Astrocyte (in vitro differentiated cells and primary cell): Measurements from ENCODE around the gene ATP10A. TPM values are rescaled to one million over a fixed set of nuclear protein-coding genes. Genes with fewer than 3 reads are reported as not detected.

Experiments used
- DNase-seq: peaks from one replicate; pipeline ENCODE4 v3.0.0-alpha.2; 2010; ENCODE audit warnings: low read depth
- FAIRE-seq: peaks from 2 replicates; lab custom pipeline; 2011; peaks lifted over from hg19 to GRCh38; lab: Jason Lieb, UNC
- H2AFZ ChIP-seq: 2 replicates; pipeline ENCODE4 v1.6.0; 2012; ENCODE audit warnings: low read depth, low read length, inconsistent platforms
- H3K27ac ChIP-seq: 2 replicates; pipeline ENCODE4 v1.5.1; 2011; ENCODE audit warnings: low read depth, low read length, inconsistent platforms
- H3K27me3 ChIP-seq: 2 replicates; pipeline ENCODE4 v1.6.0; 2011; ENCODE audit warnings: low read length, inconsistent platforms; ENCODE audit not compliant: insufficient read depth
- H3K36me3 ChIP-seq: 2 replicates; pipeline ENCODE4 v1.5.1; 2011; ENCODE audit warnings: low read length, inconsistent platforms; ENCODE audit not compliant: insufficient read depth
- H3K4me1 ChIP-seq: 2 replicates; pipeline ENCODE4 v1.5.1; 2011; ENCODE audit warnings: low read length, inconsistent platforms; ENCODE audit not compliant: insufficient read depth
- H3K4me2 ChIP-seq: 2 replicates; pipeline ENCODE4 v1.6.0; 2012; ENCODE audit warnings: low read length, inconsistent platforms
- H3K4me3 ChIP-seq: 2 replicates; pipeline ENCODE4 v1.5.1; 2011; ENCODE audit warnings: low read depth, mild to moderate bottlenecking, low read length, inconsistent platforms; ENCODE audit not compliant: insufficient read depth
- H3K79me2 ChIP-seq: 2 replicates; pipeline ENCODE4 v1.6.0; 2012; ENCODE audit warnings: mild to moderate bottlenecking, low read length, inconsistent platforms; ENCODE audit not compliant: insufficient read depth
- H3K9ac ChIP-seq: 2 replicates; pipeline ENCODE4 v1.6.0; 2012; ENCODE audit warnings: mild to moderate bottlenecking, low read length, inconsistent platforms
- H3K9me3 ChIP-seq: 2 replicates; pipeline ENCODE4 v1.5.1; 2012; ENCODE audit warnings: low read depth, mild to moderate bottlenecking, low read length, inconsistent platforms; ENCODE audit not compliant: insufficient read depth
- H4K20me1 ChIP-seq: 2 replicates; pipeline ENCODE4 v1.6.0; 2012; ENCODE audit warnings: low read length, inconsistent platforms; ENCODE audit not compliant: insufficient read depth
- H3K27ac Mint-ChIP-seq: one replicate; pipeline ENCODE4 v1.8.0; 2021; ENCODE audit warnings: mild to moderate bottlenecking, mixed read lengths; ENCODE audit not compliant: unreplicated experiment
- H3K27me3 Mint-ChIP-seq: one replicate; pipeline ENCODE4 v1.8.0; 2021; ENCODE audit warnings: low read depth, mixed read lengths; ENCODE audit not compliant: unreplicated experiment
- H3K36me3 Mint-ChIP-seq: one replicate; pipeline ENCODE4 v1.8.0; 2021; ENCODE audit warnings: low read depth, mixed read lengths; ENCODE audit not compliant: unreplicated experiment
- H3K4me1 Mint-ChIP-seq: one replicate; pipeline ENCODE4 v1.8.0; 2021; ENCODE audit warnings: low read depth, mixed read lengths; ENCODE audit not compliant: unreplicated experiment
- H3K4me3 Mint-ChIP-seq: one replicate; pipeline ENCODE4 v1.8.0; 2021; ENCODE audit warnings: mild to moderate bottlenecking, moderate library complexity, mixed read lengths; ENCODE audit not compliant: unreplicated experiment
- H3K9me3 Mint-ChIP-seq: one replicate; pipeline ENCODE4 v1.8.0; 2021; ENCODE audit warnings: mild to moderate bottlenecking, mixed read lengths; ENCODE audit not compliant: unreplicated experiment
- EZH2 ChIP-seq: IDR thresholded peaks from 2 replicates; pipeline ENCODE4 v1.6.1; 2012; ENCODE audit warnings: mild to moderate bottlenecking, low read length, inconsistent platforms; ENCODE audit not compliant: insufficient read depth
- total RNA-seq: library from RNA; stranded (reverse); gene quantifications from 2 replicates; pipeline ENCODE4 v1.2.1, GENCODE V29; 2021
- TF ChIP-seq, protein P1 (sequence below): IDR thresholded peaks from 2 replicates; pipeline ENCODE4 v1.5.1; 2011; ENCODE audit warnings: low read depth, mild to moderate bottlenecking, inconsistent platforms, low read length, moderate library complexity; ENCODE audit not compliant: insufficient read depth

Gene ATP10A
- total RNA-seq, 1 donor from 2014 or later: 21.1 TPM

- DNase-seq (peak; percentile 51), FAIRE-seq (no peak)
- no peaks in the 10 kb centered on the region for H3K36me3 ChIP-seq
- H3K4me2 ChIP-seq: no peak overlapping the region
- H3K27ac ChIP-seq: no peak overlapping the region
- no peaks in the 10 kb centered on the region for H3K79me2 ChIP-seq
- H3K9me3 Mint-ChIP-seq: no peaks in the 10 kb centered on the region
- no peaks in the 10 kb centered on the region for H3K27me3 Mint-ChIP-seq
- H3K4me3 Mint-ChIP-seq: no peak overlapping the region
- peaks cover 7% of the 10 kb centered on the region for H3K4me1 ChIP-seq
- H3K27ac Mint-ChIP-seq: no peak overlapping the region
- no peak overlapping the region for H3K4me3 ChIP-seq
- no peaks in the 10 kb centered on the region for H3K27me3 ChIP-seq
- H3K9me3 ChIP-seq: no peaks in the 10 kb centered on the region
- no peak overlapping the region for H2AFZ ChIP-seq
- H3K9ac ChIP-seq: no peak overlapping the region
- H3K36me3 Mint-ChIP-seq: no peaks in the 10 kb centered on the region
- no peak for TF ChIP-seq EZH2
- TF ChIP-seq, protein P1, sequence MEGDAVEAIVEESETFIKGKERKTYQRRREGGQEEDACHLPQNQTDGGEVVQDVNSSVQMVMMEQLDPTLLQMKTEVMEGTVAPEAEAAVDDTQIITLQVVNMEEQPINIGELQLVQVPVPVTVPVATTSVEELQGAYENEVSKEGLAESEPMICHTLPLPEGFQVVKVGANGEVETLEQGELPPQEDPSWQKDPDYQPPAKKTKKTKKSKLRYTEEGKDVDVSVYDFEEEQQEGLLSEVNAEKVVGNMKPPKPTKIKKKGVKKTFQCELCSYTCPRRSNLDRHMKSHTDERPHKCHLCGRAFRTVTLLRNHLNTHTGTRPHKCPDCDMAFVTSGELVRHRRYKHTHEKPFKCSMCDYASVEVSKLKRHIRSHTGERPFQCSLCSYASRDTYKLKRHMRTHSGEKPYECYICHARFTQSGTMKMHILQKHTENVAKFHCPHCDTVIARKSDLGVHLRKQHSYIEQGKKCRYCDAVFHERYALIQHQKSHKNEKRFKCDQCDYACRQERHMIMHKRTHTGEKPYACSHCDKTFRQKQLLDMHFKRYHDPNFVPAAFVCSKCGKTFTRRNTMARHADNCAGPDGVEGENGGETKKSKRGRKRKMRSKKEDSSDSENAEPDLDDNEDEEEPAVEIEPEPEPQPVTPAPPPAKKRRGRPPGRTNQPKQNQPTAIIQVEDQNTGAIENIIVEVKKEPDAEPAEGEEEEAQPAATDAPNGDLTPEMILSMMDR: no peak
- H3K4me1 Mint-ChIP-seq: peaks cover 34% of the 10 kb centered on the region
- H4K20me1 ChIP-seq: no peaks in the 10 kb centered on the region
Measured at GRCh38 chr15:25900901-25901300, 37.8 kb upstream of the ATP10A start.

GRCh38 chr15:25900431-25900830 is 37.3 kb upstream of the ATP10A start:
- peaks cover 30% of the 10 kb centered on the region for H3K4me1 Mint-ChIP-seq
- no peak overlapping the region for H3K27ac ChIP-seq
- TF ChIP-seq, protein P1: no peak
- TF ChIP-seq EZH2: no peak
- no peaks in the 10 kb centered on the region for H3K36me3 ChIP-seq
- H3K27ac Mint-ChIP-seq: no peak overlapping the region
- H3K9me3 Mint-ChIP-seq: no peaks in the 10 kb centered on the region
- no peaks in the 10 kb centered on the region for H3K36me3 Mint-ChIP-seq
- no peak overlapping the region for H2AFZ ChIP-seq
- no peaks in the 10 kb centered on the region for H3K27me3 Mint-ChIP-seq
- DNase-seq (peak; percentile 53), FAIRE-seq (no peak)
- H3K9ac ChIP-seq: no peak overlapping the region
- no peak overlapping the region for H3K4me3 Mint-ChIP-seq
- no peaks in the 10 kb centered on the region for H3K27me3 ChIP-seq
- H4K20me1 ChIP-seq: no peaks in the 10 kb centered on the region
- H3K9me3 ChIP-seq: no peaks in the 10 kb centered on the region
- no peaks in the 10 kb centered on the region for H3K79me2 ChIP-seq
- H3K4me2 ChIP-seq: no peak overlapping the region
- no peak overlapping the region for H3K4me3 ChIP-seq
- peaks cover 7% of the 10 kb centered on the region for H3K4me1 ChIP-seq

GRCh38 chr15:25899870-25900269 is 36.7 kb upstream of the ATP10A start:
- Histone ChIP-seq H3K9ac (no peak overlapping the region), H2AFZ (no peak overlapping the region), H3K4me1 (peaks cover 7% of the 10 kb centered on the region), H3K36me3 (no peaks in the 10 kb centered on the region), H4K20me1 (no peaks in the 10 kb centered on the region), H3K4me3 (no peak overlapping the region), H3K27ac (no peak overlapping the region), H3K9me3 (no peaks in the 10 kb centered on the region), H3K79me2 (no peaks in the 10 kb centered on the region), H3K4me2 (no peak overlapping the region), H3K27me3 (no peaks in the 10 kb centered on the region)
- FAIRE-seq (peak; percentile 23), DNase-seq (no peak)
- H3K36me3 Mint-ChIP-seq: no peaks in the 10 kb centered on the region
- no peaks in the 10 kb centered on the region for H3K9me3 Mint-ChIP-seq
- H3K27ac Mint-ChIP-seq: no peak overlapping the region
- TF ChIP-seq, protein P1: no peak
- TF ChIP-seq EZH2: no peak
- no peaks in the 10 kb centered on the region for H3K27me3 Mint-ChIP-seq
- H3K4me3 Mint-ChIP-seq: no peak overlapping the region
- peaks cover 25% of the 10 kb centered on the region for H3K4me1 Mint-ChIP-seq
